GM18867 (cell line): Measurements from ENCODE around the gene CLDND1.

Source experiments
- ATAC-seq: cut with Tn5 transposase; IDR thresholded peaks from one replicate; pipeline ENCODE4 v1.9.1; 2021; ENCODE audit warnings: mild to moderate bottlenecking, moderate library complexity; ENCODE audit not compliant: unreplicated experiment

The CLDND1 gene

DNA sequence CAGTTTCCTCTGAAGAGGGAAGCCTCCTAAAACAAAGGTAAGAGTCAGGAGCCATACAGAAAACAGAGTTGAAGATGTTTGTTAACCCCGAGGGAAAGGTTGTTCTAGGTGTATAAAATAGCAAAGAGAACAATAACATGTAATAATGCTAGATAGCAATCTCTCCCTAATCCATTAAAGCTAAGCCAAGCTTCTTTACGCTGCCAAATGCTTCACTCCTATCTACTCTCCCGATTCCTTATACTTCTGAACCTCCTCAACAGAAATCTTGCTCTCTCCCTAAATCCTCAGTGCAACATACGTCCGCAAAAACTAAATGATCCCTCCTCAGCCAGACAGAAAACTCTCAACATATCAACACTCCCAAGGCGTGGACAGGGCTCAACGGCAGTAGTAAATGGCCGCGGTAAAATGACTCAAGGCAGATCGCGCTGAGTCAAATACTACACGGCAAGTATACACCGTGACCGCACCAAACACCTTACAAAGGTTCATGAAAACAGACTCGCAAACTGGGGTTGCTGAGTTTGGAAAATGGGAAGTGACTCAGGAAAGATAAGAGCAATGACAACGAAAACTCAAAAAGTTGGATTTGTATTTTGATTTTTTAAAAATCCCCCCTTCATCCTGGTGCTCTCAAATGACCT lies 682 bp downstream of the CLDND1 start:
- peak; percentile 41 for ATAC-seq

DNA sequence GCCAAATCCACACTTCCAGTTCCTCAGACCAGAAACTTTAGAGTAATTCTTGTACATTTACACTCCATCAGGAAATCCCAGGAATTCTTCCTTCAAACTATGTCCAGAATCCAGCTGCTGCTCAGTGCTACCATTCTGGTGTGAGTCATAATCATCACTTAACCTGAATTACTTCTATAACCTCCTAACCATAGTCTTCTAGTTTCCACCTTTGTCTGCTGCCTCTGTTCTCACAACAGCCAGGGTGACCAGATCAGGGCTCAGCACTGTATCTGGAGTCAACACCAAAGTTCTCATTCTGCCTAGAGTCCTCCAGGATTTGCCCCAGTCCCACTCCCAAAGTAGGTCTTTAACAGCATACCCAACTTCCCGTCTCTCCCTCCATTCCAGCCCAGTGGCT lies 3.4 kb downstream of the CLDND1 start:
- no peak for ATAC-seq

GRCh38 chr3:98518816-98519215 lies 3.9 kb downstream of the CLDND1 start:
- no peak for ATAC-seq

- ATAC-seq, result no peak
Measured at GRCh38 chr3:98514948-98515347, 7.8 kb downstream of the CLDND1 start.

- ATAC-seq, result no peak
Measured at GRCh38 chr3:98513736-98514135, 9.0 kb downstream of the CLDND1 start.

DNA sequence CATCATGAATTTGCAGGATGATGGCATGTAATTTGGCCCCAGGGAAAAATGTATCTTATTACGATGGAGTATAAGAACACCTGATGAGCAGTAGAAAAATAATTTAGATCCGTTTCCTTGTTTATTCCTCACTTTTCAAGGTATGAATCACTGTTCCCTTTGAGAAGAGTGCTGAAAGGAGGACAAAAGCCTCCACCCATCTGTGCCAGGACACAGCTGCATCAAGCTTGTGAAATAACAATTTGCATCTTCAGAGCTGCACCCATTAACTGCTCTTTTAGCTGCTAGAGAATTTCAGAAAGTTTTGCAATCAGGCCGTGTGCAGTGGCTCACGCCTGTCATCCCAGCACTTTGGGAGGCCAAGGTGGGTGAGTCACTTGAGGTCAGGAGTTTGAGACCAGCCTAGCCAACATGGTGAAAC lies 9.6 kb downstream of the CLDND1 start:
- ATAC-seq, result peak; percentile 42

DNA sequence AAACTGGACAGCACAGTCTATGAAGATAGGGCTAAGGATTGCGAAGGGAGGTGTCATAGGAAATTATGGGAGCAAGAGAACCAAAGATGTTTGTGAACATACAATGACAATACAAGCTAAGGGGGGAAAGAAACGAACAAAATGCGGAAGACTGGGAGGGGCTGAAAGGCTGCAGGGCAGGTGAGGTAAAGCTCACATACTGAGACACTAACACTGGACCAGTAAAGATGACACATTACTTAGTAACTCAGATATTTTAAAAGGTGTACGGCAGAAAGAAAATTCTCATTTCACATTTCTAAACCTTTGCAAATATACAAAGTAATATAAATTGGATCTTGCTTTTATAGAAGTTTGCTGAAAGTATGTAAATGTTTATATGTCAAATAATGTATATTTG lies 10.1 kb downstream of the CLDND1 start:
- ATAC-seq, result no peak

- no peak for ATAC-seq
Measured at GRCh38 chr3:98508582-98508981, 14.1 kb downstream of the CLDND1 start.

DNA sequence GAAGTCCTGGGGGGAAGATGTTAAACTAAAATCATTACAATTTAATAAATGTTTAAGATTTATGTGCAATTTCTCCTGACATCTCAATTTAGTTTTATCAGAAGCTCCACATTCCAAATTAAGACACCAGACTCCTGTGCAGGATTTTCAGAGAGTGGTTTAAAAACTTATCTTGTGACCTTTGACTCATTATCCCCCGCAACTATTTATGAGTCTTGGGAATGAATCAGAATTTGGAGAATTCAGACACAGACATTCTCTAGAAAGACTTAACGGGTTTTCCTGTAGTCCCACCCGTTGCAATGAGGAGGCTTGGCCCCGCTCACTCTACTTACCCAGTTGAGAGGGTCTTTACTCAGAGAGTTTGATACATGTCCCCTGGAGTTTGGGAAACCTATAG lies 18.2 kb downstream of the CLDND1 start:
- no peak for ATAC-seq

GRCh38 chr3:98501863-98502576 lies 20.7 kb downstream of the CLDND1 start:
- no peak for ATAC-seq

DNA sequence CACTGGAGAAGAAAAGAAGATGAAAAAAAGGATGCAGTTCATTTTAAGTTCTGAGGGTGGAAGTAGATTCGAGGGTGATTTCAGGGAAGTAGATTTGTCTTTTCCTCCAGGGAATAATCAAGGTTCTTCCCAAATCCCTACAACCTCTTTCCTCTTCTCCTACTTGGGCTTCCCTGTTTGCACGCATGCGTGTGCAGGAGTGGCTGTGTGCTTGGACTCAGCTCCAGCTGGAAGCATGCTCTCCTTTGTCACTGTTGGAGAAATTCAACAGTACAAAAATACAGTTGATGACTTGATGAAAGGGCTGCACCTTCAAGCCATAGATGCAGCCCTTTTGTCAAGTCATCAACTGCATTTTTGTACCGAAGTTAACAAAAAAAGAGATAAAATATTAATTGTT lies 21.4 kb downstream of the CLDND1 start:
- ATAC-seq, result no peak

GRCh38 chr3:98500019-98500418 lies 22.7 kb downstream of the CLDND1 start:
- ATAC-seq, result no peak

- ATAC-seq, result no peak
Measured at GRCh38 chr3:98497381-98497780, 25.3 kb downstream of the CLDND1 start, which contains the start of gene OR5K2. Gene OR5K2, plus strand, starts transcription at chr3:98497681. Its CDS starts 0 bp downstream, at chr3:98497681.

DNA sequence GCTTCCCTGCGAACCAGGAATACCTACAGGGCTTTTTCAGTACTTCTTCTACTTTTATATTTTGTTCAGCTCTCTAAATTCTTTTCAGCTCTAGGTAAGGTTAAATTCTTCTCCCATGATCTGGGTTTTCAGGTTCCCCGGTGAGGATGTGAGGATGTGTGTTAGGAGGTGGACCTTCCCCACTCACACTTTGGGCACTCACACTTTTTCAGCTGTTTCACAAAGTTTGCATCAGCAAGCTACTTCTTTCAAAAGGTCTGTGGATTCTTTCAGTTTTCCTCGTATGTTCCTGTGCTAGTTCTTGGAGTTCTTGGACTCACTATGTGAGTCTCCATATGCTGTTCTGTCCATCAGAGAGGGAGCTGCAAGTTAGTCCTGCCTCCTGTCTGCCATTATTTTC lies 39.1 kb downstream of the CLDND1 start:
- ATAC-seq, result no peak

- no peak for ATAC-seq
Measured at GRCh38 chr3:98482717-98483482, 39.8 kb downstream of the CLDND1 start.
